Measurements from ENCODE around the gene FOXM1.

Gene FOXM1

GRCh38 chr12:2877047-2877952, at the start of gene FOXM1, which contains the start of gene RHNO1:
FOXM1 (minus strand) TSS chr12:2877174; CDS start chr12:2874478, 2,696 bp downstream.
RHNO1 (plus strand) TSS chr12:2877223; CDS start chr12:2885367, 8,144 bp downstream.
- no peak for DNase-seq (ENCODE audit: low read depth in 2 of 2)

- no peak for DNase-seq (ENCODE audit: low read depth in 2 of 2)
Observed at GRCh38 chr12:2925322-2925995, 48.5 kb upstream of the FOXM1 start.

GRCh38 chr12:2924019-2924418, 47.0 kb upstream of the FOXM1 start:
- no peak for DNase-seq (ENCODE audit: low read depth in 2 of 2)

- no peak for DNase-seq (ENCODE audit: low read depth in 2 of 2)
Observed at GRCh38 chr12:2923057-2923456, 46.1 kb upstream of the FOXM1 start.

- no peak for DNase-seq (ENCODE audit: low read depth in 2 of 2)
Observed at GRCh38 chr12:2922329-2922728, 45.4 kb upstream of the FOXM1 start.

- no peak for DNase-seq (ENCODE audit: low read depth in 2 of 2)
Observed at GRCh38 chr12:2919249-2919648, 42.3 kb upstream of the FOXM1 start.

GRCh38 chr12:2912216-2912575, 35.2 kb upstream of the FOXM1 start:
- no peak for DNase-seq (ENCODE audit: low read depth in 2 of 2)

GRCh38 chr12:2904260-2904659, 27.3 kb upstream of the FOXM1 start:
- DNase-seq (ENCODE audit: low read depth in 2 of 2) = no peak

GRCh38 chr12:2902272-2902880, 25.4 kb upstream of the FOXM1 start:
- no peak for DNase-seq (ENCODE audit: low read depth in 2 of 2)

- no peak for DNase-seq (ENCODE audit: low read depth in 2 of 2)
Observed at GRCh38 chr12:2900642-2901041, 23.7 kb upstream of the FOXM1 start.

- DNase-seq (ENCODE audit: low read depth in 2 of 2) = no peak
Observed at GRCh38 chr12:2897418-2897817, 20.4 kb upstream of the FOXM1 start.

- DNase-seq (ENCODE audit: low read depth in 2 of 2) = no peak
Observed at GRCh38 chr12:2895511-2895910, 18.5 kb upstream of the FOXM1 start.

GRCh38 chr12:2895051-2895451, 18.1 kb upstream of the FOXM1 start:
- DNase-seq (ENCODE audit: low read depth in 2 of 2) = no peak

GRCh38 chr12:2893007-2893406, 16.0 kb upstream of the FOXM1 start:
- peak; percentile 64 for DNase-seq (ENCODE audit: low read depth in 2 of 2)

- DNase-seq (ENCODE audit: low read depth in 2 of 2) = no peak
Observed at GRCh38 chr12:2892246-2892645, 15.3 kb upstream of the FOXM1 start.

- DNase-seq (ENCODE audit: low read depth in 2 of 2) = no peak
Observed at GRCh38 chr12:2891240-2892053, 14.5 kb upstream of the FOXM1 start.

GRCh38 chr12:2890388-2891239, 13.6 kb upstream of the FOXM1 start, which contains the start of gene TULP3:
TULP3 (plus strand) TSS chr12:2890891; CDS start chr12:2890948, 57 bp downstream.
- DNase-seq (ENCODE audit: low read depth in 2 of 2) = peak; percentile 92 to 95

GRCh38 chr12:2890001-2890387, 13.0 kb upstream of the FOXM1 start:
- no peak for DNase-seq (ENCODE audit: low read depth in 2 of 2)

GRCh38 chr12:2886768-2887450, 9.9 kb upstream of the FOXM1 start:
- DNase-seq (ENCODE audit: low read depth in 2 of 2) = no peak

GRCh38 chr12:2884810-2885209, 7.8 kb upstream of the FOXM1 start:
- no peak for DNase-seq (ENCODE audit: low read depth in 2 of 2)

All from fibroblast of skin of left biceps (primary cell).